Epithelial cell of esophagus (primary cell): Measurements from ENCODE around the gene ALK.

Experiments used
- DNase-seq: peaks from one replicate; pipeline ENCODE4 v3.0.0; 2010; ENCODE audit warnings: low read depth
- H3K4me3 ChIP-seq: 2 replicates; pipeline ENCODE4 v1.5.1; 2011; ENCODE audit warnings: mild to moderate bottlenecking, low read length, control low read depth
- CTCF ChIP-seq: IDR thresholded peaks from 2 replicates; pipeline ENCODE4 v1.5.1; 2011; ENCODE audit warnings: low read depth, mild to moderate bottlenecking, low read length, control low read depth, inconsistent platforms; ENCODE audit not compliant: insufficient read depth; ENCODE audit errors: missing control alignments

Gene ALK

GRCh38 chr2:29921560-29921915 is at the start of gene ALK:
TSS of gene ALK (minus strand) at chr2:29921586. CDS start at chr2:29920659, 927 bp downstream.
- H3K4me3 ChIP-seq = no peak within 1 kb of the TSS
- peak; percentile 93 for DNase-seq
- TF ChIP-seq CTCF = no peak

- peak; percentile 72 for DNase-seq
- no peak for TF ChIP-seq CTCF
- H3K4me3 ChIP-seq = no peak overlapping the region
Observed at GRCh38 chr2:29966266-29966665, 44.9 kb upstream of the ALK start.

- TF ChIP-seq CTCF = no peak
- H3K4me3 ChIP-seq = no peak overlapping the region
- DNase-seq = no peak
Observed at GRCh38 chr2:29963972-29964570, 42.7 kb upstream of the ALK start.

GRCh38 chr2:29962922-29963321 is 41.5 kb upstream of the ALK start:
- H3K4me3 ChIP-seq = no peak overlapping the region
- no peak for DNase-seq
- TF ChIP-seq CTCF = no peak

GRCh38 chr2:29954316-29954715 is 32.9 kb upstream of the ALK start:
- no peak for DNase-seq
- TF ChIP-seq CTCF = no peak
- no peak overlapping the region for H3K4me3 ChIP-seq

- H3K4me3 ChIP-seq = no peak overlapping the region
- no peak for DNase-seq
- no peak for TF ChIP-seq CTCF
Observed at GRCh38 chr2:29952973-29953372, 31.6 kb upstream of the ALK start.

- H3K4me3 ChIP-seq = no peak overlapping the region
- TF ChIP-seq CTCF = no peak
- no peak for DNase-seq
Observed at GRCh38 chr2:29951576-29951975, 30.2 kb upstream of the ALK start.
